Tibial artery (tissue), 4 donors: Measurements from ENCODE around the gene CCNG2.

Experiments used
- DNase-seq, 2 donors: peaks; one replicate each; pipeline ENCODE4 v3.0.0-alpha.2; 2019
- H3K27ac ChIP-seq, 2 donors: fragments of 200-600 bp; sonication (generic) in 1 of 2; 1 replicate in 1 of 2; 2 replicates in 1 of 2; pipeline ENCODE4 v1.5.1; 2018 to 2019; ENCODE audit warnings: mild to moderate bottlenecking in 1 of 2
- H3K27me3 ChIP-seq, 2 donors: fragments of 200-600 bp; sonication (generic) in 1 of 2; one replicate each; pipeline versions ENCODE4 v1.5.1 to v1.6.0; 2016 to 2019
- H3K36me3 ChIP-seq, 3 donors: fragments of 200-600 bp; sonication (generic) in 2 of 3; one replicate each; pipeline ENCODE4 v1.5.1; 2016 to 2019; ENCODE audit warnings: mild to moderate bottlenecking in 2 of 3
- H3K4me1 ChIP-seq, 4 donors: fragments of 200-600 bp; sonication (generic) in 2 of 4; 1 replicate in 3 of 4; 2 replicates in 1 of 4; pipeline ENCODE4 v1.5.1; 2016 to 2019
- H3K4me3 ChIP-seq, 2 donors: fragments of 200-600 bp; sonication (generic) in 1 of 2; 1 replicate in 1 of 2; 2 replicates in 1 of 2; pipeline ENCODE4 v1.5.1; 2018 to 2019; ENCODE audit warnings: mild to moderate bottlenecking in 2 of 2
- H3K9me3 ChIP-seq, 3 donors: fragments of 200-600 bp; sonication (generic) in 1 of 3; one replicate each; pipeline ENCODE4 v1.5.1; 2016 to 2019
- CTCF ChIP-seq, 2 experiments: fragments of 200-600 bp in 1 of 2; fragments of 450-650 bp in 1 of 2; IDR thresholded peaks; one replicate each; pipeline ENCODE4 v1.5.1; 2017 to 2019; ENCODE audit warnings: antibody characterized with exemption in 2 of 2, mild to moderate bottlenecking in 1 of 2, moderate library complexity in 1 of 2
- intact Hi-C: fragments of 100-400 bp; cut with DNase I; formaldehyde crosslinking; loops from one replicate; pipeline ENCODE4 v1.15.0; 2023; ENCODE audit warnings: low total_unique reads

CCNG2 gene

GRCh38 chr4:77121736-77122240 is 35.2 kb upstream of the CCNG2 start:
- no peak for TF ChIP-seq CTCF (IDR thresholded peaks at IDR 0.05)
- Histone ChIP-seq H3K9me3 (no peaks in the 10 kb centered on the region), H3K4me3 (no peak overlapping the region), H3K4me1 (no peaks in the 10 kb centered on the region), H3K36me3 (no peaks in the 10 kb centered on the region), H3K27me3 (no peaks in the 10 kb centered on the region), H3K27ac (no peak overlapping the region)
- intact Hi-C loops, result no loop called here
- DNase-seq, result no peak

GRCh38 chr4:77122656-77123055 is 34.4 kb upstream of the CCNG2 start:
- Histone ChIP-seq H3K36me3 (no peaks in the 10 kb centered on the region), H3K4me1 (no peaks in the 10 kb centered on the region), H3K4me3 (no peak overlapping the region), H3K27ac (no peak overlapping the region), H3K9me3 (no peaks in the 10 kb centered on the region), H3K27me3 (no peaks in the 10 kb centered on the region)
- DNase-seq, result no peak
- no peak for TF ChIP-seq CTCF (IDR thresholded peaks at IDR 0.05)
- intact Hi-C loops, result no loop called here

GRCh38 chr4:77123411-77123810 is 33.6 kb upstream of the CCNG2 start:
- Histone ChIP-seq H3K27me3 (no peaks in the 10 kb centered on the region), H3K9me3 (no peaks in the 10 kb centered on the region), H3K36me3 (no peaks in the 10 kb centered on the region), H3K4me1 (no peaks in the 10 kb centered on the region), H3K4me3 (no peak overlapping the region), H3K27ac (no peak overlapping the region)
- TF ChIP-seq CTCF (IDR thresholded peaks at IDR 0.05), result no peak
- intact Hi-C loops, result no loop called here
- no peak for DNase-seq

- Histone ChIP-seq H3K4me3 (no peak overlapping the region), H3K27ac (no peak overlapping the region), H3K4me1 (no peaks in the 10 kb centered on the region), H3K9me3 (no peaks in the 10 kb centered on the region), H3K36me3 (no peaks in the 10 kb centered on the region), H3K27me3 (no peaks in the 10 kb centered on the region)
- no peak for TF ChIP-seq CTCF (IDR thresholded peaks at IDR 0.05)
- no peak for DNase-seq
- intact Hi-C loops, result no loop called here
These were observed 32.4 kb upstream of the CCNG2 start for GRCh38 chr4:77124576-77124975.

GRCh38 chr4:77125961-77126360 is 31.0 kb upstream of the CCNG2 start:
- Histone ChIP-seq H3K4me3 (no peak overlapping the region), H3K4me1 (no peaks in the 10 kb centered on the region), H3K27ac (no peak overlapping the region), H3K36me3 (no peaks in the 10 kb centered on the region), H3K27me3 (no peaks in the 10 kb centered on the region), H3K9me3 (no peaks in the 10 kb centered on the region)
- no peak for DNase-seq
- intact Hi-C loops, result no loop called here
- TF ChIP-seq CTCF (IDR thresholded peaks at IDR 0.05), result no peak

- intact Hi-C loops, result no loop called here
- no peak for TF ChIP-seq CTCF (IDR thresholded peaks at IDR 0.05)
These were observed 30.2 kb upstream of the CCNG2 start for GRCh38 chr4:77126809-77127208.

More at GRCh38 chr4:77126809-77127208, 30.2 kb upstream of the CCNG2 start:
- H3K27me3 ChIP-seq, result no peaks in the 10 kb centered on the region
- no peaks in the 10 kb centered on the region for H3K9me3 ChIP-seq
- H3K36me3 ChIP-seq, result no peaks in the 10 kb centered on the region
- no peak for DNase-seq
- no peaks in the 10 kb centered on the region for H3K4me1 ChIP-seq
- H3K4me3 ChIP-seq, result no peak overlapping the region
- no peak overlapping the region for H3K27ac ChIP-seq
